ENCODE data around the gene DHRS7C.
"Not testable (repeated sequence)": the region's sequence is repeated elsewhere in the genome, so short reads cannot be mapped to it uniquely, and the experiment has no call there.

DHRS7C gene

GRCh38 chr17:9809409-9809808, 18.0 kb upstream of the DHRS7C start:
- no peak for DNase-seq

GRCh38 chr17:9806699-9807098, 15.3 kb upstream of the DHRS7C start:
- DNase-seq = no peak

DNA sequence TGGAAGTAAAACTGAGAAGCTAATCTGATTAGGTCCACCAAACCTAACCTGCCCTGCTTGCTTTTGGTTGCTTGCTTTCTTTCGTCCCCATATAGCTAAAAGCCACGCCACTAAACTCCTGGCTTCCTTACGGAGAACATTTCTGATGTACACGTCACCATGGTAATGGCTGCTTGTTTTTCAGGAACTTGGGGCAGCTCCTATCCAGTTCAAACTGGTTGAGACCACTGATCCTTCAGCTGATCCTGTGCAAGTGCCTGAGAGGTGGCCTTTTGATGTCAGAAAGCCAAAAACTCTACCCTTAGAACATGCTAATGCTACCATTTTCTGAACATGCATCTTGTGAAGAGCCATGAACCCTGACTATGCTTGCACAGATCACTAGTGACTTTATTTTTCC, 14.4 kb upstream of the DHRS7C start:
- DNase-seq = no peak

DNA sequence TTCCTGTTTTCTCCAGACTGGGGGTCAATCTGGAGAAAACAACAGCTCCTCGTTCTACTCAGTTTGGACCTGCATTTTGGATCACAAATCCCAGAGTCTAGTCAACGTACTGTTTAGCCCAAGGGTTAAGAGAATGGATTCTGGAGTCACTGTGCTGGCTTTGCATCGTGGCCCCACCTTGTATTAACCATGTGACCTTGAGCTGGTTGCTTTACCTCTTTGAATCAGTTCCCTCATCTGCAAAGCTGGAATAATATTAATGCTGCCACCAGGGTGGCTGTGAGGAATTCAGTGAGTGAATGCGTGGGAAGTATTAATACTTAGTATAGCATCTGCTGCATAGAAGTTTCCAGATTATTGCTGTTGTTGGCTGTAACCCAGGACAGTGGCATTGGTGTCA, 11.3 kb upstream of the DHRS7C start:
- no peak for DNase-seq

GRCh38 chr17:9802294-9802693, 10.9 kb upstream of the DHRS7C start:
- no peak for DNase-seq

DNA sequence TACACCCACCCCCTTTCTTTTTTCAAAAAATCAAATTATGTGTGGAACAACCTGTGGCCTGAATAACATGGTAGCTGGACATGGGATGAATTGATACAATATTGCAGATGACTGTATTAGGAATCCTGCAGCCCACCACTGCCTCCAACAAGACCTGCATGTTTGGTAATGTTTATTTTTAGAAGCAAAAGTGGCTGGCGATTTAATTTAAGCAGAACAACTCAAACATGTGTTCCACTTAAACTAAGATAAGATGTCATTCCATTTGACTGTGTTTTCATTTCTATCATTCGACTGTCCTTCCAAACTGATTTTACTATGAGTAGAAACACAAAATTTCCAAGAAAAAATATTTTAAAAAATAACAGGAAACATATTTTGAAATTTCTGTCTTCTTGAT, 10.1 kb upstream of the DHRS7C start:
- DNase-seq = no peak

- no peak for DNase-seq
Observed at GRCh38 chr17:9798724-9799123, 7.3 kb upstream of the DHRS7C start.

DNA sequence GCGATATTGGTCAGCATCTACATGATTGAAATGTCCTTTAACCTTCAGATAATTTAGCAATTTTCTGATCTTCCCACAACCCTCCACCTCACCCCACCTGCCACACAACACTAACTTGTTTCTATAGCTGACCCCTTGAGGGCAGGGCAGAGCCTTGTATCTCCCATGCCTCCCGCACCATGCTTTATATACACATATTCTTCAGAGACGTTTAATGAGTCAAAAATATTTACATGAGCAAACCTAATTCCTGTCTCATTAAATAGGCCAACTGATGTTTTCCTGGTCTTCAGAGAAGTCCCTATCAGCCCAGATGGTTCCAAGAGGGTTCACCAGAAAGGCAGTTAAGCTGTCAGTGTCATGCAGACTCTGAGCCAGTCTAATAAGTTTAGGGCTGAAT, 6.6 kb upstream of the DHRS7C start:
- no peak for DNase-seq

- DNase-seq = no peak
Observed at GRCh38 chr17:9792181-9792840, 919 bp upstream of the DHRS7C start.

- no peak for DNase-seq
Observed at GRCh38 chr17:9790316-9790715, 1.1 kb downstream of the DHRS7C start.

- no peak for DNase-seq
Observed at GRCh38 chr17:9788601-9789000, 2.8 kb downstream of the DHRS7C start.

DNA sequence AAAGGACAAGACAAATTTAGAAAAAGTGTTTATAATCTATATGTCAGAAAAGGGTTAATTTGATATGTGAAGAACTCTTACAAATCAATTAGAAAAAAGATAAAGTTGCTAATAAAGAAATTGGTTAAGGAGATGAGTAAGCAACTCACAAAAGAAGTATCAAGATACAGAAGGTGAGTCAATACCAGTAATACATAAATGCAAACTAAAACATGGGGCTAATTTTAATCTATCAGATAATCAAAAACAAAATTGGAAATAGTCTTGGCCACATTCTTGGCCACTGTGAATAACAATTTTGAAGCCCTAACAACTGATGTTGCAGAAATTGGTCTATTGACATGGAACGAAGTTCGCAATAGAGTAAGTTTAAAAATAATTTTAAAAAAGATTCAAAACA, 6.8 kb downstream of the DHRS7C start:
- DNase-seq = no peak

- not testable (repeated sequence) for DNase-seq
Observed at GRCh38 chr17:9783465-9783864, 7.9 kb downstream of the DHRS7C start.

- no peak for DNase-seq
Observed at GRCh38 chr17:9783050-9783449, 8.3 kb downstream of the DHRS7C start.

DNA sequence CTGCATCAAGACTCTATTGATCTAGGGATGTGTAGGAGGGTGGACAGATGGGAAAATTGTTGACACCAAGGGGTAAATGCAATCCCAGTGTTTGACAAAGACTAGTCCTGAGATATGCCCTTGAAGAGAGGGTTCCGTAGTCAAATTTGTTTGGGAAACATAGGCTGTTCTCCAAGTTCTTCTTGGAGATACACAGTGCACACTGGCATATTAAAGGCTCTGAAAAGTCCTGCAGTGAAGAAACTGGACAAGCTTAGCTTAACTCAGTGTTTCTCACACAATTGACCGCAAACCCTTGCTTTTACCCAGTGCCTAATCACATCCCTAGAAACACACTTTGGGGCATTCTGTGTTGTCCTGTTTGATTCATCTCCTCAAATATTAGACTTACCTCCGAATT, 10.8 kb downstream of the DHRS7C start:
- DNase-seq = no peak

DNA sequence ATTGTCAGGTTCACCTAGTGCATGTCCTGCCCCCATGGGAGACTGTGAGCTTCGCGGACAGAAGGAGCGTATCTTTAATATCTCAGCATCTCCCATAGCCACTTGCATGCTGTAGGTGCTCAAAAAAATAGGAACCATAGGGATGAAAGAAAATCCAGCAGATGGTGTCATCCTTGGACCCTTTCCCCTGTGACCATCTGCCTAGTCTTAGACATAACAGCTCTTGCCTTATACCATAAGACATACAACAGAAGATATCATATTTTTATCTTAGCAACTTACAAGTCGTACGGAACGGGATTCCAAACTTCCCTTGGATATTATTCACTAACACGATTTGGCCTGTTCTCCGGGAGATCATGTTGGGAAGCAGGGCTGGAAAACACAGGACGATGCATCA, 14.5 kb downstream of the DHRS7C start:
- DNase-seq = no peak

DNA sequence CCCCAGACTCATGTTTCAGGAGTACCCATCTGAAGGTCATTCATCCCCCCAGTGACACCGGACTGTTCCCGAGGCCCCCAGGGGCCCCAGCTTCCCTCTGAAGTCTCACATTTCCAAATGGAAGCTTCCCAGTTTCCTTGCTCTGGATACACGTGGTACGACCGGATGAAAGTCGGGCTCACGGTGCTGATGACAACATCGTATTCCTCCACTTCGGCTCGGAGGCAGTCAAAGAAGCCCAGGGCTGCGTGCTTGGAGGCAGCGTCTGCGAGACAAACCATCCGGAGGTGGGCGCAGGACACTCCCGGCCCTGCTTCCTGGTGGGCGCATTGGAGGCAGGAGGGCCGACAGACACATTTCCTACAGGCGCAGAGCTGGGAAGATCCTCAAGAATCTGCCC, 18.7 kb downstream of the DHRS7C start:
- DNase-seq = no peak

DNA sequence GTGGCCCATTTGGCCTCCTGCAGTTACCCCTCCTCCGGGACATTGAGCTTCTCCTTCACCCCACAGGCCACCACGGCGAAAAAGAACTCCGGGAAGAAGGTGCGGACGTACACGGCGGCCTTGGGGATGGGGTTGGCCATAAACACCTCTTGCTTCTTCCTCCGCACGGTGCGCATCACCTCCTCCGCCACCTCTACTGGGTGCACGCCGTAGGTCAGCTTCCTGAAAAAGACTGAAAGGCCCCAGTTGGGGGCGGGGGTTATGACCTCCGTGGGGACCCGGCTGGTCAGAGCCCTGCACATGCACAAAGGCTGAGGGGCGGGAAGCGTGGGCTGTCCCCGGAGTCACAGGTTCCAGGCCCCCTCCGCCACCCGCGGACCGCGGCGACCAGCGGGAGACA, 19.9 kb downstream of the DHRS7C start:
- no peak for DNase-seq

GRCh38 chr17:9769036-9769695, 22.2 kb downstream of the DHRS7C start:
- no peak for DNase-seq

DNA sequence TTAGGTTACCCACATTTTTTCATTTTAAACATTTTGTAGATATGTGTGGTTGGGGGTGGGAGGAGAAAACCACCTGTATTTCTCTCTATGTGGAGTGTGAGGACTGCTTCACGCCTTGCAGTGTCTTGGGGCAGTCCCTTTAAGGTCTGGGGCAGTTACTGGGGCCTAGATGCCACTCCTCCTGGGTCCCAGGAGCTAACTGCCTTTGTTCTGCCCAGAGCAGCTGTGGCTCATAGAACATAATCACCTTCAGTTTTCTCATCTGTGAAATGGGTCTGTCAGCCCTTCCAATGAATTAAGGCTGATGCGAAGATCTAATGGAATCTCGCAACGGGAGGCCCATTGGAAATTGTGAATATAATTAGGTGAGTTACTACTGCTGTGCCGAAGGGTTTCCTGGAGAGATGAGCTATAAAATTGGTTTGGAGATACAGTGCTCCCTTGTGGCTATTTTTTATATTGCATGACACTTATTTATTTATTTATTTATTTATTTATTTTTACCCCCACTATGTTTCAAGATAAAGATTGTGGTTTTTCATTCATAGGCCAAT, 22.9 kb downstream of the DHRS7C start:
- DNase-seq = no peak

DNA sequence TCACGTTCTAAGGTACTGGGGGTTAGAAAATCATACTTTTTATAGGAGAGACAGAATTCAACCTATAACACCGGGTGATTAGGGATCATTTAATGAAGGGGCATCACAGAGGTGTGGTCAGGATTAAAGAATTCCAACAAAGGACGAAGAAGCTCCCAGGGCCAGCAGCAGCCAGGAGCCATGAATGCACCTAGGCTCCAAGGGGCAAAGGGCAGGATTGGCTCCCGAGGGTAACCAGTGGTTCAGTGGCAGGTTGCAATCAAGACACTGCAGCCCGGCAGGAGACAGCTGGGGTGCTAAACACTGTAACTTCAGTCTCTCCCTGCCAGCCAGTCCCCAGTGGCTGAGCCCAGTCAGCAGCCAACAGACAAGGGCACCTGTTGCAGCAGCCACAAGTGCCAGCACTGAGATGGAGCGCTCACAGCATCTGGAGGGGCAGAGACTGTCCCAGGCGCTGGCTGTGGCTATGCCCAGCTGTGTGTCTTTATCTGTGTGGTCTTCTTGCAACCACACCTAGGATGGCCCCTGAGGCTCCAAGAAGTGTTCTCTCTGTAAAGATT, 23.9 kb downstream of the DHRS7C start:
- no peak for DNase-seq

DNA sequence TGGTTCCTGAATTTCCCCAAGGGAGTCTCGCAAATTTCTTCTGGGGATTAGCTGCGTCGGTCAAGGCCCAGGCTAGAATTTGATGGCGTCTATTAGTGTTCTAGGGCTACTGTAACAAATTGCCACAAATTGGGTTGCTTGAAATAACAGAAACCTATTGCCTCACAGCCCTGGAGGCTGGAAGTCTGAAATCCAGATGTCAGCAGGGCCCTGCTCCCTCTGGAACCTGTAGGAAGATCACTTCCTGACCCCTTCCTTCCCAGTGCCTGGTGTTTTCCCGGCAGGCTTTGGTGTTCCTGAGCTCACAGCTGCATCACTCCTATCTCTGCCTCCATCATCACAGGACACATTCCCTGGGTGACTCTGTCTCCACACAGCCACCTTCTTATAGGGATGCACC, 24.4 kb downstream of the DHRS7C start:
- DNase-seq = no peak

GRCh38 chr17:9765322-9765721, 26.1 kb downstream of the DHRS7C start:
- no peak for DNase-seq

DNA sequence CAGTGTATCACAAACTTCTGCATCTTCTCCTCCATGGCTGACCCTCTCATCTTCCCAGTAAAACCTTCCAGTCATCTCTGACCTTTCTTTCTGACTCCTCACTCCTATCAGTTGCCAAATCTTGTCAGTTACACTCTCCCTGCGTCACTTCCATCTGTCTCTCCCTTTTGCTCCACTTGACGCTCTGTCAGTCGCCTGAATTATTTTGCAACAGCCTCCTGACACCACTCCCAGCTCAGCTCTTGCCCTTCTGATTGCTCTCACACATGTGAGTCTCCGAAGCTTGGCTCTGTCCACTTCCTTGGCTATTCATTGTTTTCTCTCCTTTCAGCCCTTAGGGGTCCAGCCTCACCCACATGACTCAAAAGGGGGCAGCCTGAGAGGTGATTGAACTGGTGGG, 27.7 kb downstream of the DHRS7C start:
- no peak for DNase-seq
